Left ventricle myocardium inferior (tissue), 1 donor: ENCODE measurements around the gene PARP15. TPM values are rescaled to one million over a fixed set of nuclear protein-coding genes. Genes with fewer than 3 reads are reported as not detected.
"Not testable (repeated sequence)": the region's sequence is repeated elsewhere in the genome, so short reads cannot be mapped to it uniquely, and the experiment has no call there.

Experiments used
- DNase-seq: peaks from one replicate; pipeline ENCODE4 v3.0.0-alpha.2; 2020
- H3K27ac ChIP-seq: fragments of 200-600 bp; replicated peaks from 2 replicates; pipeline ENCODE4 v1.8.0; 2021
- H3K27me3 ChIP-seq: fragments of 200-600 bp; 2 replicates; pipeline ENCODE4 v1.8.0; 2021; ENCODE audit warnings: low read depth
- H3K36me3 ChIP-seq: fragments of 200-600 bp; 2 replicates; pipeline ENCODE4 v1.8.0; 2021
- H3K4me1 ChIP-seq: fragments of 200-600 bp; 2 replicates; pipeline ENCODE4 v1.8.0; 2021
- H3K4me3 ChIP-seq: fragments of 200-600 bp; 2 replicates; pipeline ENCODE4 v1.8.0; 2021; ENCODE audit warnings: mild to moderate bottlenecking, moderate library complexity
- H3K9me3 ChIP-seq: fragments of 200-600 bp; replicated peaks from 2 replicates; pipeline ENCODE4 v1.8.0; 2021
- intact Hi-C: fragments of 100-400 bp; cut with micrococcal nuclease; formaldehyde crosslinking; loops from one replicate; pipeline ENCODE4 v1.11.0; 2022
- total RNA-seq: library from RNA; stranded (reverse); fragmentation: NEBNext Ultra II Directional; extraction: Animal tissue kit (Norgen Biotek cat#: 25700); gene quantifications from one replicate; pipeline ENCODE4 v1.2.1, GENCODE V29; 2021
- TF ChIP-seq, protein P1 (sequence below): fragments of 200-600 bp; IDR thresholded peaks from 2 replicates; pipeline ENCODE4 v1.8.0; 2021; ENCODE audit warnings: antibody characterized with exemption, mild to moderate bottlenecking, borderline replicate concordance
- donor health status: DM: no; HTN: yes; CAD: no; lungs with severe emphysema.

PARP15 gene
- total RNA-seq, 1 donor from 2014 or later = 0.80 TPM

DNA sequence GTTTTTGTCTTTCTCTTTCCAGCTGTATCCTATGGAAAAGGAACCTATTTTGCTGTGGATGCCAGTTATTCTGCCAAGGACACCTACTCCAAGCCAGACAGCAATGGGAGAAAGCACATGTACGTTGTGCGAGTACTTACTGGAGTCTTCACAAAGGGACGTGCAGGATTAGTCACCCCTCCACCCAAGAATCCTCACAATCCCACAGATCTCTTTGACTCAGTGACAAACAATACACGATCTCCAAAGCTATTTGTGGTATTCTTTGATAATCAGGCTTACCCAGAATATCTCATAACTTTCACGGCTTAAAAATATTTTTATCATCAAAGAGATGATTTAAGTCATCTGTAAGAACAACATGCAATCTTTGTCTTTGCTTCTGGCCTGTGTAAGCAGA, 58.3 kb downstream of the PARP15 start:
- intact Hi-C loops = no loop called here
- H3K36me3 ChIP-seq = no peaks in the 10 kb centered on the region
- TF ChIP-seq, protein P1, sequence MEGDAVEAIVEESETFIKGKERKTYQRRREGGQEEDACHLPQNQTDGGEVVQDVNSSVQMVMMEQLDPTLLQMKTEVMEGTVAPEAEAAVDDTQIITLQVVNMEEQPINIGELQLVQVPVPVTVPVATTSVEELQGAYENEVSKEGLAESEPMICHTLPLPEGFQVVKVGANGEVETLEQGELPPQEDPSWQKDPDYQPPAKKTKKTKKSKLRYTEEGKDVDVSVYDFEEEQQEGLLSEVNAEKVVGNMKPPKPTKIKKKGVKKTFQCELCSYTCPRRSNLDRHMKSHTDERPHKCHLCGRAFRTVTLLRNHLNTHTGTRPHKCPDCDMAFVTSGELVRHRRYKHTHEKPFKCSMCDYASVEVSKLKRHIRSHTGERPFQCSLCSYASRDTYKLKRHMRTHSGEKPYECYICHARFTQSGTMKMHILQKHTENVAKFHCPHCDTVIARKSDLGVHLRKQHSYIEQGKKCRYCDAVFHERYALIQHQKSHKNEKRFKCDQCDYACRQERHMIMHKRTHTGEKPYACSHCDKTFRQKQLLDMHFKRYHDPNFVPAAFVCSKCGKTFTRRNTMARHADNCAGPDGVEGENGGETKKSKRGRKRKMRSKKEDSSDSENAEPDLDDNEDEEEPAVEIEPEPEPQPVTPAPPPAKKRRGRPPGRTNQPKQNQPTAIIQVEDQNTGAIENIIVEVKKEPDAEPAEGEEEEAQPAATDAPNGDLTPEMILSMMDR = no peak

DNA sequence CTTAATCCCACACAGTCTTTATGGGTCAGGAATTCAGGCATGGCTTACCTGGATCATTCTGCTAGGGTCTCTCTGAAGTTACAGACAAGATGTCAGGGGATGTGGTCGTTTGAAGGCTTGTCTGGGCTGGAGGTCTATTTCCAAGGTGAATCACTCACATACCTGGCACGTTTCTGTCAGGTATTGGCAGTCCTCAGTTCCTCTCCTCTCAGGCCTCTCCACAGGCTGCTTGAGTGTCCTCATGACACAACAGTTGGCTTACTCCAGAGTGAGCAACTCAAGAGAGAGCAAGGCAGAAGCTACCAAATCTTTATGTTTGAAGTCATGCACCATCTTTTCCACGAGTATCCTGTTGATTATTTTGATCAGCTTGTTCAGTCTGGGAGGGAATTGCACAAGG, 59.2 kb downstream of the PARP15 start:
- TF ChIP-seq, protein P1 = no peak
- Histone ChIP-seq H3K27ac (no peak overlapping the region), H3K36me3 (no peaks in the 10 kb centered on the region), H3K9me3 (no peaks in the 10 kb centered on the region), H3K27me3 (peaks cover 1% of the 10 kb centered on the region), H3K4me1 (no peaks in the 10 kb centered on the region), H3K4me3 (no peak overlapping the region)
- intact Hi-C loops = no loop called here
- no peak for DNase-seq

More for the DNA sequence above, 58.3 kb downstream of the PARP15 start:
- no peak for DNase-seq
- Histone ChIP-seq H3K4me1 (no peaks in the 10 kb centered on the region), H3K4me3 (no peak overlapping the region), H3K27me3 (no peaks in the 10 kb centered on the region), H3K27ac (no peak overlapping the region), H3K9me3 (no peaks in the 10 kb centered on the region)

GRCh38 chr3:122640437-122640999, 63.1 kb downstream of the PARP15 start:
- no peak for DNase-seq
- Histone ChIP-seq H3K9me3 (no peaks in the 10 kb centered on the region), H3K27ac (no peak overlapping the region), H3K27me3 (peaks cover 11% of the 10 kb centered on the region), H3K36me3 (no peaks in the 10 kb centered on the region), H3K4me3 (no peak overlapping the region), H3K4me1 (no peaks in the 10 kb centered on the region)
- intact Hi-C loops = no loop called here
- TF ChIP-seq, protein P1 = no peak

DNA sequence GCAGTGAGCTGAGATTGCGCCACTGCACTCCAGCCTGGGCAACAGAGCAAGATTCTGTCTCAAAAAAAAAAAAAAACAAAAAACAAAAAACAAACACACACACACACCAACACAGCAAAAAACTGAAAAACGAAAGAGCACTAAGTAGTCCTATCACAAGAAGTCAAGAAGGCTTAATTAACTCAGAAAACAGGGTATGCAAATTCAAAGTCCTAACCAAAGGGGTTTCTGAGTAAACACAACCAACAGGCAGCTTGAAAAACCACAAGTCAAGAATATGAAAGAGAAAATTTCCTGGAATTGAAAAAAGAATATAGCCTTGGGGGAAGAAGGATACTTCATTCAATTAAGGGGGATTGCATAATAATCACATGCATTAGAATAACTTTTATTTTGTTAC, 65.5 kb downstream of the PARP15 start:
- Histone ChIP-seq H3K9me3 (no peaks in the 10 kb centered on the region), H3K4me1 (no peaks in the 10 kb centered on the region), H3K27me3 (peaks cover 11% of the 10 kb centered on the region), H3K27ac (no peak overlapping the region), H3K4me3 (no peak overlapping the region), H3K36me3 (no peaks in the 10 kb centered on the region)
- no peak for DNase-seq
- intact Hi-C loops = no loop called here
- TF ChIP-seq, protein P1 = no peak

- peaks cover 25% of the 10 kb centered on the region for H3K27me3 ChIP-seq
- no peaks in the 10 kb centered on the region for H3K36me3 ChIP-seq
- DNase-seq = no peak
- no peaks in the 10 kb centered on the region for H3K9me3 ChIP-seq
- no peak overlapping the region for H3K4me3 ChIP-seq
- TF ChIP-seq, protein P1 = no peak
- H3K27ac ChIP-seq = no peak overlapping the region
- intact Hi-C loops = no loop called here
- no peaks in the 10 kb centered on the region for H3K4me1 ChIP-seq
Observed at GRCh38 chr3:122646146-122646988, 68.9 kb downstream of the PARP15 start.

GRCh38 chr3:122651233-122651907, 73.9 kb downstream of the PARP15 start:
- H3K36me3 ChIP-seq, H3K9me3 ChIP-seq, intact Hi-C loops, H3K4me3 ChIP-seq, H3K27ac ChIP-seq, H3K4me1 ChIP-seq, DNase-seq: not testable (repeated sequence)
- H3K27me3 ChIP-seq = peaks cover 18% of the 10 kb centered on the region

DNA sequence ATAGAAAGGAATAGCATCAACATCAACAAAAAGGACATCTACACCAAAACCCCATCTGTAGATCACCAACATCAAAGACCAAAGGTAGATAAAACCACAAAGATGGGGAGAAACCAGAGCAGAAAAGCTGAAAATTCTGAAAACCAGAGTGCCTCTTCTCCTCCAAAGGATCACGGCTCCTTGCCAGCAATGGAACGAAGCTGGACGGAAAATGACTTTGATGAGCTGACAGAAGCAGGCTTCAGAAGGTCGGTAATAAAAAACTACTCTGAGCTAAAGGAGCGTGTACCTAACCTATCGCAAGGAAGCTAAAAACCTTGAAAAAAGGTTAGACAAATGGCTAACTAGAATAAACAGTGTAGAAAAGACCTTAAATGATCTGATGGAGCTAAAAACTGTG, 74.5 kb downstream of the PARP15 start:
- peaks cover 18% of the 10 kb centered on the region for H3K27me3 ChIP-seq
- H3K4me3 ChIP-seq, H3K27ac ChIP-seq, H3K9me3 ChIP-seq, H3K4me1 ChIP-seq, intact Hi-C loops, DNase-seq, H3K36me3 ChIP-seq: not testable (repeated sequence)

DNA sequence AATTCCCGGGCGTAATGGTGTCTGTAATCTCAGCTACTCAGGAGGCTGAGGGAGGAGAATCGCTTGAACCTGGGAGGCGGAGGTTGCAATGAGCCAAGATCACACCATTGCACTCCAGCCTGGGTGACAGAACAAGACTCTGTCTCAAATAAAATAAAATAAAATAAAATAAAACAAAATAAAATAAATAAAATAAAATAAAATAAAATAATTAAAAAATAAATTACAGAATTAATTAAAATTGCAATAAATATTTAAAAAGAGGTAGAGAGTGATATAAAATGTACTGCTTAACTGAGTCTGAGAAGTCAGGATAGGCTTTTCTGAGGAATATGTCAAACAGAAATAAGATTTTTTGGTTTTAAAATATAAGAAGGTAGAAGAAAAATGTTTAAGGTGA, 80.9 kb downstream of the PARP15 start:
- H3K4me1 ChIP-seq, H3K27ac ChIP-seq, H3K9me3 ChIP-seq, H3K36me3 ChIP-seq, intact Hi-C loops, DNase-seq, H3K4me3 ChIP-seq: not testable (repeated sequence)
- peaks cover 13% of the 10 kb centered on the region for H3K27me3 ChIP-seq
